ENCODE results near the gene TCF12. TPM values are rescaled to one million over a fixed set of nuclear protein-coding genes. Genes with fewer than 3 reads are reported as not detected.

Gene TCF12
- total and polyA plus RNA-seq, 11 donors, result 6.5 to 77.3 (median 43.5) TPM

GRCh38 chr15:57290826-57291225 is 372.4 kb downstream of the TCF12 start:
- Histone ChIP-seq H3K27ac (no peak overlapping the region), H3K4me3 (no peak overlapping the region), H3K4me1 (peaks cover 0 to 7% (median 0%) of the 10 kb centered on the region in 12 donors), H3K9me3 (peaks cover 0 to 9% (median 0%) of the 10 kb centered on the region in 12 donors), H3K27me3 (no peaks in the 10 kb centered on the region), H3K36me3 (peaks cover 0 to 40% (median 31%) of the 10 kb centered on the region in 9 donors)
- DNase-seq (no peak), ATAC-seq (no peak)
- intact Hi-C loops (cut with DNase I), result no loop called here
- TF ChIP-seq CTCF (IDR thresholded peaks at IDR 0.05), result no peak
- no peak for TF ChIP-seq POLR2A (IDR thresholded peaks at IDR 0.05)
- whole genome bisulfite sequencing, 4 donors, result 90 to 95% (median 94%) methylated on average over 4 of the region's 4 CpGs

- WGBS, 4 donors, result 76 to 78% (median 78%) methylated on average over 8 to 9 of the region's 9 CpGs
- Histone ChIP-seq H3K4me3 (no peak overlapping the region), H3K36me3 (peaks cover 0 to 6% (median 0%) of the 10 kb centered on the region in 9 donors), H3K4me1 (no peaks in the 10 kb centered on the region), H3K9me3 (peaks cover 0 to 9% (median 0%) of the 10 kb centered on the region in 12 donors), H3K27me3 (no peaks in the 10 kb centered on the region), H3K27ac (no peak overlapping the region)
- intact Hi-C loops (cut with DNase I), result no loop called here
- TF ChIP-seq CTCF (IDR thresholded peaks at IDR 0.05) (no peak), POLR2A (IDR thresholded peaks at IDR 0.05) (no peak)
- ATAC-seq (no peak), DNase-seq (no peak)
Observed at GRCh38 chr15:57296473-57297162, 378.2 kb downstream of the TCF12 start.

- DNase-seq, result no peak
- H3K4me1 ChIP-seq, result no peaks in the 10 kb centered on the region
- 95 to 97% (median 95%) methylated on average over 3 of the region's 3 CpGs for WGBS, 4 donors
- no peak for ATAC-seq
- H3K36me3 ChIP-seq, result no peaks in the 10 kb centered on the region
- no peak overlapping the region for H3K27ac ChIP-seq
- H3K27me3 ChIP-seq, result no peaks in the 10 kb centered on the region
- intact Hi-C loops (cut with DNase I), result no loop called here
- no peak for TF ChIP-seq POLR2A (IDR thresholded peaks at IDR 0.05)
- no peak for TF ChIP-seq CTCF (IDR thresholded peaks at IDR 0.05)
- H3K4me3 ChIP-seq, result no peak overlapping the region
- H3K9me3 ChIP-seq, result peaks cover 0 to 9% (median 0%) of the 10 kb centered on the region in 12 donors
Observed at GRCh38 chr15:57297163-57297593, 378.7 kb downstream of the TCF12 start.

- TF ChIP-seq CTCF (IDR thresholded peaks at IDR 0.05) (no peak), POLR2A (IDR thresholded peaks at IDR 0.05) (no peak)
- 93 to 96% (median 95%) methylated on average over 6 of the region's 6 CpGs for WGBS, 4 donors
- intact Hi-C loops (cut with DNase I), result no loop called here
- Histone ChIP-seq H3K4me3 (no peak overlapping the region), H3K27ac (no peak overlapping the region), H3K4me1 (no peaks in the 10 kb centered on the region), H3K27me3 (no peaks in the 10 kb centered on the region), H3K36me3 (no peaks in the 10 kb centered on the region), H3K9me3 (peaks cover 0 to 9% (median 0%) of the 10 kb centered on the region in 12 donors)
- ATAC-seq, result no peak
- no peak for DNase-seq
Observed at GRCh38 chr15:57297630-57298029, 379.2 kb downstream of the TCF12 start.
